NCI-H2081 (cell line): ENCODE measurements around the gene HNRNPC.
A peak's percentile ranks its signal among the peaks of the same experiment; 100 is the strongest.
"Not testable (repeated sequence)": the region's sequence is repeated elsewhere in the genome, so short reads cannot be mapped to it uniquely, and the experiment has no call there.

ENCODE experiments used
- DNase-seq, 2 experiments: peaks; one replicate each; lab custom pipeline; 2025; lab: John Stamatoyannopoulos, UW

Gene HNRNPC

DNA sequence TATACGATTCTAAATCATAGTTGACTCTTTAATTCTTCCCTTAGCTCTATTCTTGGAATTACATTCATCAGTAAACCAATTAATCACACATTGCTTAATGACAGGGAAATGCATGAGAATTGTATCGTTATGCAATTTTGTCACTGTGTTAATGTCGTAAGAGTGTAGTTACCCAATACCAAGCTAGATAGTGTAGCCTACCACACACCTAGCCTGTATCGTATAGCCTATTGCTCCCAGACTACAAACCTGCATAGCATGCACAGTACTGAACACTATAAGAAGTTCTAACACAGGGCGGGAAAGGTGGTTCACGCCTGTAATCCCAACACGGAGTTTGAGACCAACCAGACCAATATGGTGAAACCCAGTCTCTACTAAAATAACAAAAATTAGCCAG, 24.7 kb downstream of the HNRNPC start:
- DNase-seq: no peak

DNA sequence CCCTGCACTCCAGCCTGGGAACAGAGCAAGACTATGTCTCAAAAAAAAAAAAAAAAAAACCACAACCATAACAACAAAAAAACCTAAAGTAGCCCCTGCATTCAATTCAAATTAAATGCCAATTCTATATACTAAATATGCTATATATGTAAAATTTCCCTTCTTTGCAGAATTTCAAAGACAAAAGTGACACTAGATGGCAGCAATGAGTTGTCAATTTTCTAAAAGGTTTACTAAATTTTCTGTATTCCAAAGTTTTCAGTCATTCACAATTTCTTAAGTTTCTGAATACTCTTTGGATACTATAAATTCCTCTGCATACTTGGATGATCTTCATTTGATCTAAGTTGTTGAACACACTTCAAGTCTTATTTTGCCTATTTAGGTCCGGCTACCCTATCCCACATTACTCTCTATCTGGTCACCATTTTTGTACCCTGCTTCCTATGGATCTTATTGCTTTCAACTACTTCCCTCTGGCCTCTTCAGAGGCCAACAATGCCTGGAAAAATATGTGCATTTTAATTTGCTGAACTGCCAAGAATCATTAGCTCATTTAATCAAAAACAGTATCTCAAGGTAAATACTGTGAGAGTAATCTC, 27.9 kb downstream of the HNRNPC start:
- DNase-seq: no peak

DNA sequence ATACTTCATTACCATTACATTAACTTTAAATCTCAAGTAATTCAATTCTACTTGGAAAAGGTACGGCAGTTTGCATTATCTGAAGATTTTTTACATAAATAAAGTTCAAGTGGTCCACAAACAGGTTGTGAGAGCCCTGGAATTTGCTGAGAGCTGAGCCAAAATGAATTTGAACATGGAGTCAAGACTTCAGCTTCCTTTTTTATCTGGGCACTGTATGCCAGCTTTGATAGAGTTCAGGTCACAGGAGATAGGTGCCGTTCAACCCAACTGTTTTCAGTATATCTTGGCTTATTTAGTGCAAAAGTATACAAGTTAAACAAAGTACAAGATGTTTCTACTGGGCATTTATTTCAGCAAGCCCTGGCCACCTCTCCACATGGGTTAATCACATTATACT, 28.8 kb downstream of the HNRNPC start:
- no peak for DNase-seq

DNA sequence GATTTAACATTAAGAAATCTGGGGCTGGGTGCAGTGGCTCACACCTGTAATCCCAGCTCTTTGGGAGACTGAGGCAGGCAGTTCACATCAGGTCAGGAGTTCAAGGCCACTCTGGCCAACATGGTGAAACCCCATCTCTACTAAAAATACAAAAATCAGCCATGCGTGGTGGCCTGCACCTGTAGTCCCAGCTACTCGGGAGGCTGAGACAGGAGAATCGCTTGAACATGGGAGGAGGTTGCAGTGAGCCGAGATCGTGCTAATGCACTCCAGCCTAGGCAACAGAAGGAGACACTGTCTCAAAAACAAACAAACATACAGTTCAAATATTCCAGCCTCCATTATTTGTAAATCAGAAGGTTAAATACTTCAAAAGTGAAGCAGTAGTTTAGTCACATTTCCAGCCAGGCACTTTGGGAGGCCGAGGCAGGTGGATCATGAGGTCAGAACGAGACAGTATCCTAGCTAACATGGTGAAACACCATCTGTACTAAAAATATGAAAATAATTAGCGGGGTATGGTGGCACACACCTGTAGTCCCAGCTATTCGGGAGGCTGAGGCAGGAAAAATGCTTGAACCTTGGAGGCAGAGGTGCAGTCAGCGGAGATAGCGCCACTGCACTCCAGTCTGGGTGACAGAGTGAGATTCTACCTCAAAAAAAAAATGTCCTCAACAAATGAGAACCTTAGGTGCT, 30.3 kb downstream of the HNRNPC start:
- no peak for DNase-seq

DNA sequence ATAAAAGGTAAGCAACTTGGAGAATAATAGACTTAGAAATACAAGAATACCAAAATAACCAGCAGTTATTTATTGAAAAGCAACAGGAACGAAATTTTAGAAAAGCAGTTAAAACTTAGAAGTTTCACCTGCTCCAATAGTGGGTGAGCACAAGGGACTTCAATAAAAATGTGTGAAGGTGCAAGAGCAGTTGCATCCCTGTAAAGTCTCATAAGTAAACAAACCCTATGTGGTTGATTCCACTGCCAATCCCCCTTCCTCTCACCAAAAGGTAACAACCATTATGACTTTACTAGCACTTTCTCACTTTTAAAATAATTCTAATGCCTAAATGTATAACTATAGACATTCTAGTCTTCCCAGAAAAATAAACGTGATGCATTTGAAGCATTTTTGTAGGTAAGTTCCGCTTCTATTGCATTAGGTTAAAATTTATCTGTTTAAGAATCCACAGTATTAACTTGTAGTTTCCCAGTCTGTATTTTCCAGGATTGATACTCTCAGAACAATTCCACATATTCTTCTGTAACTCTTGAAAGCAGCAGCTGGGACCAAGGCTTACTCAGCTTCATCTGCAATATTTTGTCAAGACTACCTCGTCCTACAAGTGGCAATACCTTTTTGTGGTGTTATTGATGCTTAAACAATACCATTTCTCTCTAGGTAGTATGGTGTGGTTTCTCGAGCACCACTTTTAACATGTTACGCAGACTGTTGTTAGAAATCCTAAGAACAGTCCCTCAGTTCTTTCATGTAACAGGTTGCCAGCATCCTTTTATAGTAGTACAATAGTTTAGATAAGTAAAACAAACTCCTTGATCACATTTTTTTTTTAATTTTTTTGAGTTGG, 32.1 kb downstream of the HNRNPC start:
- no peak for DNase-seq

DNA sequence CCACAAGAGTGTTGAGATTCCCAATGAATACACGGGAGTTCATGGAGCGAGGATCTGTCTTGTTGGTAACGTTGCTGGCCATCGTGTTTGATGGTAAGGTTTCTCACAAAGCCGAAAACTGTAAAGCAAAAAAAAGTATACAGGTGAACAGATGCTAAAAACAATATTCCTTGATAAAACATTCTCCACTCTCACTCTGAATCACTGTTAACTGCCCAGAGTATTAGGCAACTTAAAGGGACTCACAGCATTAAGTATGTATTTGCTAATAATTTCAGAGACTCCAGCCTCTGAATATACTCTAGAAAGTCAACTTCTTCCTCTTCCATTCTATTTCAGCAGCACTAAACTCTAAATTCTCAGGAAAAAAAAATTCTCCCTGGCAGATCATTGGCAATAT, 35.1 kb downstream of the HNRNPC start:
- no peak for DNase-seq

DNA sequence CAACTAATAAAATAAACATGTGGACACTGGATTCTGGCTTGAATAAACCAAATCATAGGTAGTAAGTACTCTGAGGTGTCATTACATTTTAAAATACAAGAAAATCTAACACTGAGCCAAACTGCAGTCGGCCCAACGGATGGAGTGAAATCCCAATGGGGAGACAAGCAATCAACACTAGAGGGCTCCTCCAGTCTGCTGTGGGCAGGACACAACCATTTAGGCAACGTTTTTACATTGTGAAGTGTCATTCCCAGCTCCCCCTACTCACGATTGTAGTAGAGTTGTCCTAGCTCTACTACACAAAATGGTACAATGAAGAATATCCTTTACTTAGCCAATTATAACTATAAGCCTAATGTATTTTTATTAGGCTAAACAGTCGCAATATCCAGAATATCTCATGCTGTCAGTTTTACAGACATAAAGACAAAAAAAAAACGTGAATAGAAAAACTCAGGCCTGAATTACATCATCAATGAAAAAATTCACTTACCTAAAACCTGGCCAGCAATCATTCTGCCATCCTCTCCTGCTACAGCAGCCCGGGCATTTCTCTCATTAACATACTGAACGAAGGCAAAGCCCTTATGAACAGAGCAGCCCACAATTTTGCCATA, 35.7 kb downstream of the HNRNPC start:
- peak in 1 of 2 experiments; percentile 8 for DNase-seq

DNA sequence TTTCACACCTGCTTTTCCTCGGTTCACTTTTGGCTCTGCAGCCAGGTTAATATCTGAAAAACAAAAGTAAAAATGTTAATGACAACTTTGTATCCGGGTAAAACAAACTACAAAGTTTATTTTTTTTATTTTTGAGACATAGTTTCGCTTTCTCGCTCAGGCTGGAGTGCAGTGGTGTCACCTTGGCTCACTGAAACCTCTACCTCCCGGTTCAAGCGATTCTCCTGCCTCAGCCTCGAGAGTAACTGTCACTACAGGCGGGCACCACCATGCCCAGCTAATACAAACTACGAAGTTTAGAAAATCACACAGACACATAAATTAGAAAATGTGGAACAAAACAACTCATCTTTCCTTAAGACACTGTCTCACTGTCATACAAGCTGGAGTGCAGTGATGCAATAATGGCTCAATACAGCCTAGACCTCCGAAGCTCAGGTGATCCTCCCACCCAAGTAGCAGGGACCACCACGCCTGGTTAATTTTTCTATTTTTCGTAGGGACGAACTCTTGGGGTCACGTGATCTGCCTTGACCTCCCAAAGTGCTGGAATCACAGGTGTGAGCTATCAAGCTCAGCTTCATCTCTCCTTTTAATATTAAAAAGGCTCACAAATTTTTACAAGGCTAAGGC, 38.1 kb downstream of the HNRNPC start:
- no peak for DNase-seq

DNA sequence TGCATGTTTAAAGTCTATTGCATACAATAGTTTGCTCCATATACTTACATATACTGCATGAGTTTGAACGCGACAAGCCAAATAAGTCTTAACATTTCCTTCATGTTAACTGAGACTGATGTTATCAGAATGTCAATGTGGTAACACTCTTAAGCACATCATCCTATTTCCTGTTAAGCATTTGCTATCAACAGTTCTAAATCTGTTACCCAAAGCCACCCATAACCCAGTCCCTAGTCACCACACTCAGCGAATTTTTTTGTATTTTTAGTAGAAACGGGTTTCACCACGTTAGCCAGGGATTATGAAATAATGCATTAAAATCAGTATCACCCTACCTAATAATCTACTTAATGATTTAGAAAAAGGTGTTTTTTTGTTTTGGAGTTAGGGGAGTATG, 39.4 kb downstream of the HNRNPC start:
- no peak for DNase-seq

DNA sequence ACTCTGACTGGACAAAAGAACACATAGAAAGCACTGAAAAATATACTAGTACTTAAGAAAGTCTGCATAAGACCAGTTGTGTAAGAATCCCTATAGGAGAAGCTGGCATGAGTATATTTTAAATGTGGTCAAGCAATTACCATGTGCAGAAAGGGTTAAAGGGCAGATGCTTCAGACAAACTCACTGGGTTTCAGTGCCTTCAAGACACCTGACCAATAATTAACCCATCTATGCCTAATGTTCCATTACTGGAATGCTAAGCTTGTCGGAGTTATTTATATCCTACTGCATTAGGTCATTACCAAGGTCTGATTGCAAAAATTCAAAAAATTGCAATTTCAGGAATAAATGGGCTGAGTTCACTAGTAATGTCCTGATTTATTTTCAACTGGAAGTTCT, 41.3 kb downstream of the HNRNPC start:
- DNase-seq: no peak

DNA sequence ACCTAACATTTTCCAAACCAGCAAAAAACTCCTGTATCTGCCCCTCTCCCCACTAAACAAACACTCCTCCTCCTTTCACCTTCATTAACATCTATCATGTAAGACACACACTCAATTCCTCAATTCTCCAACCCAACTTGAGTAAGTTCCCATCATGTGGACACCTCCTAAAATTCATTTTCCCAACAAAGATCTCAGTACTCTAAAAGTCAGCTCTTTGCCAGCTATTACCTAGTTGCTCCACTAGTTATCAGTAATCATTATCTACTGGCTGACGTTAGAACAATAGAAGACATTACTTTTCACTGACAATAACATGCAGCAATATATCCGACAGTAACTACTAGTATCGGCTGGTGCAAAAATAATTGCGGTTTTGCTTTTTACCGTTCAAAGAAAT, 42.1 kb downstream of the HNRNPC start:
- DNase-seq: no peak

DNA sequence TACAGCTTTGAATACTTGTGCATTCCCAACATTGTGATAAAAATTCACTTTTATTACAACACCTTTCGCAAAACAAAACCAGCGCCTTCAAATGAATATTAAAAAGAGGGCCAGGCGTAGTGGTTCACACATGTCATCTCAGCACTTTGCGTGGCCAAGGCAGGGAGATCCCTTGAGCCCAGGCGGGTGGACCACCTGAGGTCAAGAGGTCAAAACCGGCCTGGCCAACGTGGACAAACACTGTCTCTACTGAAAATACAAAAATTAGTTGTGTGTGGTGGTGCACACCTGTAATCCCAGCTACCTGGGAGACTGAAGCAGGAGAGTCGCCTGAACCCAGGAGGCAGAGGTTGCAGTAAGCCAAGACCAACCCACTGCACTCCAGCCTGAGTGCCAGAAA, 42.8 kb downstream of the HNRNPC start:
- no peak for DNase-seq

DNA sequence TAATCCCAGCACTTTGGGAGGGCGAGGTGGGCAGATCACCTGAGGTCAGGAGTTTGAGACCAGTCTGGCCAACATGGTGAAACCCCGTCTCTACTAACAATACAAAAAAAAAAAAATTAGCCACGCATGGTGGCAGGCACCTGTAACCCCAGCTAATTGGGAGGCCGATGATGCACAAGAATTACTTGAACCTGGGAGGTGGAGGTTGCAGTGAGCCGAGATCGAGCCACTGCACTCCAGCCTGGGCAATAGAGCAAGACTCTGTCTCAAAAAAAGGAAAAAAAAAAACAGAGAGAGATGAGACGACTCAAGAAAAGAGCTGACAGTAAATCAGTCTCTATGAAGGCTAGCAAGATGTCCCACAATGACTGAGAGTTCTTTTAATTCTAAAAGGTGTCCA, 44.1 kb downstream of the HNRNPC start:
- DNase-seq: not testable (repeated sequence)

DNA sequence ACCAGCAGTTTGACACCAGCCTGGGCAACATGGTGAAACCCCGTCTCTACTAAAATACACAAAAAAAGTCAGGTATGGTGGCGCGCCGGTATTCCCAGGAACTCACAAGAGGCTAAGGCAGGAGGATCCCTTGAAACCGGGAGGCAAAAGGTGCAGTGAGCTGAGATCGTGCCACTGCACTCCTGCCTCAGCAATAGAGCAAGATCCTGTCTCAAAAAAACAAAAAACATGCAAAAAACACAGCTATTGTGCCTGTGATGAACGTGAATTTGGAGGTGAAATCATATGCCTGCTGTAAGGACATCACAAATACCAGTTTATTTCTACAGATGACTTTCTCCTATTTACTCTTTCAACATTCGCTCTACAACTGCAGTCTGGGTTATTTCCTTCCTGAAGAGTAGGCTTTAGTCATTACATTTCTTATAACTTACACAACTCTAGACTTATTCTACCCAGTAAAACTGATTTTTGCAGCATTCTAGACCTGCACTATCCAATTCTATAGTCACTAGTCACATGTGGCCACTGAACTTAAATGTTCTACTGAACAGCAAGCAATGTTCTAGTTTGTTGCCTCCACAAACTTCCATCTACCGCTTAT, 48.3 kb downstream of the HNRNPC start:
- no peak for DNase-seq

DNA sequence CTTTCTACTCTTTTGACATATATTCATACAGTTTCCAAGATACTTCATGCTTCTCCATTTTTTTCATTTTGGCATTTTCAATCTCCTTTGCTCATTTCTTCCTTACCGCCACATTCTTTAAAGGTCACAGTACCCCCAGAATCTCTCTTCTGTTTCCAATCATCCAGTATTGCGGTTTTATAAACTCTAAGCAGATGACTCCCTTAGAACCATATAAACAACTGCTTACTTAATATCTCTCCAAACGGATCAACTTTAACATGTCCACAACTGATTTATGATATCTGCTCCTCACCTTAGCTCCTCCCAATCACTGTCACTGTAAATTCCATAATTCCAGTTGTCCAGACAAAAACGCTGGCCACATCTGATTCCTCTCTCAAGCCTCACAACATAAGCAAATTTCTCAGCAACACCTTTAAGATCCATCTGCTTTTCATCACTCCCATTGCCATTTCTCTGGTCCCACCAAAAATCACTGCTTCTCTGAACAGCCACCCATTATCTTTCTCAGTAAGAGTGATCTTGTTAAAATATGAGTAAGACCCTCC, 49.6 kb downstream of the HNRNPC start:
- no peak for DNase-seq

DNA sequence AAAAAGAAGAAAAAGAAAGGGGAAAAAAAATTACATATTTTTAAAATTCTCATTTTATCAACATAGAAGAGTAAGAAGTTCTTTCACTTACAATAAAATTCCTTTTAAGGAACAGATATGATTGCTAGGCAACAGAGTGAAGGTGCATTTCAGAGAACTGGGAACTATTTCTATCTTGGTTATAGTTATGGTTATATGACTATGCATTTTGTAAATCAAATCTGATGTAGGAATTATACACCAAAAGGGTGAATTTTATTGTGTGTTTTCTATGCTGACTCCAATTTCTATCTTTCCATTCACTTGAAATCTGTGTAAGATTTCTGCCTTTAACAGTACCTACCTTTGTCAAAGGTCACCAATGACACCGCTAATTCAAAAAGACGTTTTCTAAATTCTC, 50.1 kb downstream of the HNRNPC start:
- DNase-seq: no peak

DNA sequence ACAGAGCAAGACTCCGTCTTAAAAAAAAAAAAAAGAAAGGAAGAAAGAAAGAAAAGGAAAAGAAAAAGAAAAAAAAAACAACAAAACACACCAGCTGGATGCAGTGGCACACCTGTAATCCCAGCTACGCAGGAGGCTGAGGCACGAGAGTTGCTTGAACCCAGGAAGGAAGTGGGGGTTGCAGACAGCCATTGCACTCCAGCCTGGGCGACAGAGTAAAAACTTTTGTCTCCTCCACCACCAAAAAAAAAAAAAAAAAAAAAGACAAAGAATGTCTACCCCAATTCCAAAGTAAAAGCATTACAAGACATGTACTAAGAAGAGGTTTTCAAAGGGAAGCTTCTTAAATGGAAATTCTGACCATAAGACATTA, 53.4 kb downstream of the HNRNPC start:
- DNase-seq: no peak

DNA sequence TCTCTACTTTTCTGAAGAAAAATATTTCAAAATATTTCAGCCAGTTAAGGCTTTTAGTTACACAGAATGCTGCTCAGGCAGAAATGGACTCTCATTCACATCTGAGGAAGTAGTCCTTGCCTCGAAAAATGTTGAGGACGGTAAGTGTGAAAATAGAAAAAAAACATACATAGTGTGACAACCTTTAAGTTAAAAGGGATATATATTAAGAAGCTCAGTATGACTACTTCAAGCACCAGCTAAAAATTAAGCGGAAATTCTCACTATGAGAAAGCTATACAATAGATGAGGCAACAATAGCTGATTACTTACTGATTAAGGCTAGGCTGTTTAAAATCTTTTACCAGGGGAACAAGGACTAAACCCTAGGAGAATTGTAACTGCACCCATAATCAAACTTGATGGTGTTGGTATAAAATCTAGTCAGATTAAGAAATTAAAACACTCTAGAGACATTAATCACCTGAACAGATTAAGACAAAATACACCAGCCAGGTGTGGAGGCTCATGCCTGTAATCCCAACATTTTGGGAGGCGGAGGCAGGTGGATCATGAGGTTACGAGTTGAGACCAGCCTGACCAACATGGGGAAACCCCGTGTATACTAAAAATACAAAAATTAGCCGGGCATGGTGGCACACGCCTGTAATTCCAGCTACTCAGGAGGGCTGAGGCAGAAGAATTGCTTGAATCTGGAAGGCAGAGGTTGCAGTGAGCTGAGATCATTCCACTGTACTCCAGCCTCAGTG, 53.9 kb downstream of the HNRNPC start:
- no peak for DNase-seq

DNA sequence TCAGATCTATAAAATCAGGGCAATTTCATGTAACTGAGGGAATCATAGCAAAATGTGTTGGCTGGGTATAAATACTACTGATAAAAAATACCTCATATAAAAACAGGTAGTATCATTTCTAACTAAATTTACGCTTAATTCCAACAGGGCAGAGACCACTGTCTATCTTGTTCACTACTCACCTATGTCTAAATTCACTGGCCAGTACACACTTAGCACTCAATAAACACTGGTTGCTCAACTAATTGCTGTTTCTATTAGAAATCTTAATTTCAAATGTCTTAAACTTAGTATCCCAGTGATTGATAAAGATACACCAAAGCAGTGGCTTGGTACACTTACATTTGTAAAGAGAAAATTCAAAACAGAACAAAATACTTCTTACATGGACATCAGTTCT, 55.6 kb downstream of the HNRNPC start:
- DNase-seq: no peak

DNA sequence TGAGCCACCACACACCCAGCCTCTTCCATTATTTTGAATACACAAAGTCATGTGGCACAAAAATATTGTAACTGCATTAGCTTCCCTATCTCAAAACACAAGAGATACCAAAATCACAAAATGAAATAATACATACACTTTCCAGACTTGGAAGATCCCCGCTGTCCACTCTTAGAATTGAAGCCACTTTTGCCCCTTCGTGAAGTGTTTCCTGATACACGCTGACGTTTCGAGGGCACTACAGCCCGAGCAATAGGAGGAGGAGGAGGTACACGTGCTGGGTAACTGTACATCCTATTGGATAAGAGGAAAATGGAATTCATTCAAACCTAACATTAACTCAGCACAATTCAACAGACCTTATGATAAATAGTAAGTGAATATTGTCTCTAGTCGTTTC, 56.4 kb downstream of the HNRNPC start:
- not testable (repeated sequence) for DNase-seq

DNA sequence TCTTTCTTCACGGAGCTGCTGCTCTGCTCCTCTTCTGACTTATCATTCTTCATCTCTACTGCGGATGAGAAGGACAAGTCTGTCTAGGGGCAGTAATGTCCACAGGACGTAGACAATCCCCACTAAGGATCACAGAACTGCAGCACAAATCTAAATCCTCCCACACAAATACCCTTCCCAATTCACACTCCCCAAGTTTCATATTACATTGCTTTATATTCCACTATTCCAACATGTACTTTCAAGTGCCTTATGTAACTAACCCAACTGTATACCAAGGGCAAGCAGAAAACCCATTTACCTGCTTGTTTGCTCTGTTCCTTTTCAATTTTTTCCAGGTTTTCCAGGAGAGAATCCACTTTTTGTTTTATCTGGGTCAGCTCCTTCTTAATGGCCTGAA, 57.7 kb downstream of the HNRNPC start:
- DNase-seq: no peak
